ENCODE results near the gene FAM219B.

Gene FAM219B

GRCh38 chr15:74873756-74874424 is 32.8 kb downstream of the FAM219B start:
- no peak for DNase-seq (ENCODE audit: extremely low read depth, low read depth)
- H3K4me3 ChIP-seq (replicated peaks; ENCODE audit: low read depth, low read length), result peak overlapping the region; percentile 52
- TF ChIP-seq CTCF (IDR thresholded peaks at IDR 0.05; ENCODE audit: low read depth, low read length, missing control alignments), result no peak

- peak; percentile 75 for DNase-seq (ENCODE audit: extremely low read depth, low read depth)
- no peak for TF ChIP-seq CTCF (IDR thresholded peaks at IDR 0.05; ENCODE audit: low read depth, low read length, missing control alignments)
- peak within 1 kb of the TSS; percentile 52 for H3K4me3 ChIP-seq (replicated peaks; ENCODE audit: low read depth, low read length)
Observed at GRCh38 chr15:74873036-74873755, 33.5 kb downstream of the FAM219B start, which contains the start of gene SCAMP2. Gene SCAMP2, minus strand, starts transcription at chr15:74873365. Its CDS starts 110 bp downstream, at chr15:74873255.

GRCh38 chr15:74872702-74873035 is 34.0 kb downstream of the FAM219B start:
- DNase-seq (ENCODE audit: extremely low read depth, low read depth), result no peak
- no peak for TF ChIP-seq CTCF (IDR thresholded peaks at IDR 0.05; ENCODE audit: low read depth, low read length, missing control alignments)

GRCh38 chr15:74870436-74871215 is 36.0 kb downstream of the FAM219B start:
- TF ChIP-seq CTCF (IDR thresholded peaks at IDR 0.05; ENCODE audit: low read depth, low read length, missing control alignments), result no peak
- DNase-seq (ENCODE audit: extremely low read depth, low read depth), result no peak
- no peak overlapping the region for H3K4me3 ChIP-seq (replicated peaks; ENCODE audit: low read depth, low read length)

More at GRCh38 chr15:74872702-74873035, 34.0 kb downstream of the FAM219B start:
- peak overlapping the region; percentile 52 for H3K4me3 ChIP-seq (replicated peaks; ENCODE audit: low read depth, low read length)

GRCh38 chr15:74869726-74870407 is 36.8 kb downstream of the FAM219B start:
- no peak overlapping the region for H3K4me3 ChIP-seq (replicated peaks; ENCODE audit: low read depth, low read length)
- no peak for DNase-seq (ENCODE audit: extremely low read depth, low read depth)

More at GRCh38 chr15:74869726-74870407, 36.8 kb downstream of the FAM219B start:
- TF ChIP-seq CTCF (IDR thresholded peaks at IDR 0.05; ENCODE audit: low read depth, low read length, missing control alignments), result no peak
